H1 (cell line): ENCODE measurements around the gene COL8A2. TPM values are rescaled to one million over a fixed set of nuclear protein-coding genes. Genes with fewer than 3 reads are reported as not detected.

Source experiments
- CTCF ChIA-PET: fragments of 300-600 bp; sonication (Branson Sonifier 250); formaldehyde crosslinking; loops from one replicate; lab custom pipeline; 2021; ENCODE audit not compliant: partially characterized antibody; lab: Charles Lee
- POLR2A ChIA-PET: fragments of 300-600 bp; sonication (Branson Sonifier 250); formaldehyde crosslinking; loops from one replicate; lab custom pipeline; 2021; ENCODE audit warnings: inconsistent platforms; ENCODE audit not compliant: partially characterized antibody; lab: Charles Lee
- DNase-seq, 2 experiments: peaks; one replicate each; pipeline versions ENCODE4 v3.0.0 to v3.0.0-alpha.2; 2010 to 2022; ENCODE audit warnings: low spot score in 2 of 2, low read depth in 1 of 2, mixed read lengths in 1 of 2
- FAIRE-seq: peaks from 2 replicates; lab custom pipeline; 2011; peaks lifted over from hg19 to GRCh38; lab: Jason Lieb, UNC
- H2AFZ ChIP-seq: 2 replicates; pipeline ENCODE4 v1.8.1; 2012; ENCODE audit warnings: low read length, inconsistent platforms
- H2AK5ac ChIP-seq: 2 replicates; pipeline ENCODE4 v1.6.1; 2013; ENCODE audit warnings: low read depth, low read length
- H2BK120ac ChIP-seq: replicated peaks from 2 replicates; pipeline ENCODE3; 2013; ENCODE audit warnings: low read depth, low read length, inconsistent platforms
- H2BK12ac ChIP-seq: 2 replicates; pipeline ENCODE4 v1.6.1; 2013; ENCODE audit warnings: low read depth, low read length
- H2BK15ac ChIP-seq: 2 replicates; pipeline ENCODE4 v1.6.1; 2013; ENCODE audit warnings: low read length
- H2BK20ac ChIP-seq: 2 replicates; pipeline ENCODE4 v1.6.1; 2013; ENCODE audit warnings: low read length
- H2BK5ac ChIP-seq: 2 replicates; pipeline ENCODE4 v1.6.1; 2013; ENCODE audit warnings: low read depth, low read length
- H3K14ac ChIP-seq: 2 replicates; pipeline ENCODE4 v1.6.1; 2013; ENCODE audit warnings: inconsistent platforms; ENCODE audit not compliant: insufficient read length
- H3K18ac ChIP-seq: 2 replicates; pipeline ENCODE4 v1.6.1; 2013; ENCODE audit warnings: low read length; ENCODE audit errors: extremely low read depth
- H3K23ac ChIP-seq: 2 replicates; pipeline ENCODE4 v1.6.1; 2013; ENCODE audit warnings: inconsistent platforms; ENCODE audit not compliant: insufficient read length
- H3K23me2 ChIP-seq: 2 replicates; pipeline ENCODE4 v1.6.1; 2013; ENCODE audit warnings: low read depth, low read length
- H3K27ac ChIP-seq: 2 replicates; pipeline ENCODE4 v1.6.1; 2011; ENCODE audit warnings: low read depth, low read length, inconsistent platforms
- H3K27me3 ChIP-seq, 4 experiments: replicated peaks in 1 of 4; 1 replicate in 1 of 4; 2 replicates in 3 of 4; pipeline versions ENCODE4 v1.6.1 to v1.8.1; 2011 to 2013; ENCODE audit warnings: low read length in 3 of 4, mild to moderate bottlenecking in 3 of 4, inconsistent platforms in 2 of 4, mixed read lengths in 2 of 4, moderate library complexity in 1 of 4; ENCODE audit not compliant: control insufficient read depth in 3 of 4, insufficient read depth in 3 of 4; ENCODE audit errors: extremely low read depth in 1 of 4
- H3K36me3 ChIP-seq, 4 experiments: 2 replicates each; pipeline versions ENCODE4 v1.6.1 to v1.8.1; 2011 to 2013; ENCODE audit warnings: mild to moderate bottlenecking in 4 of 4, low read length in 3 of 4, moderate library complexity in 2 of 4, control low read depth in 1 of 4, inconsistent platforms in 1 of 4; ENCODE audit not compliant: insufficient read depth in 4 of 4, control insufficient read depth in 2 of 4
- H3K4ac ChIP-seq: replicated peaks from 2 replicates; pipeline ENCODE3; 2013; ENCODE audit warnings: low read length, low read depth, mixed read lengths, inconsistent platforms; ENCODE audit not compliant: insufficient read length
- H3K4me1 ChIP-seq, 4 experiments: replicated peaks in 1 of 4; 1 replicate in 1 of 4; 2 replicates in 3 of 4; pipeline versions ENCODE4 v1.6.1 to v1.8.1; 2011 to 2013; ENCODE audit warnings: low read length in 3 of 4, inconsistent platforms in 2 of 4, mixed read lengths in 1 of 4; ENCODE audit not compliant: insufficient read depth in 4 of 4, control insufficient read depth in 3 of 4
- H3K4me2 ChIP-seq, 2 experiments: 2 replicates each; pipeline versions ENCODE4 v1.6.1 to v1.8.1; 2011 to 2013; ENCODE audit warnings: low read depth in 2 of 2, low read length in 2 of 2, control low read depth in 1 of 2, inconsistent platforms in 1 of 2, mild to moderate bottlenecking in 1 of 2; ENCODE audit not compliant: insufficient read depth in 1 of 2
- H3K4me3 ChIP-seq, 4 experiments: fragments of 200-600, 300-600 bp in 1 of 4; sonication (generic), shearing (Covaris generic), sonication (Bioruptor Twin) in 1 of 4; 2 replicates each; pipeline versions ENCODE4 v1.5.1 to v1.8.1; 2011 to 2016; ENCODE audit warnings: low read length in 4 of 4, low read depth in 3 of 4, control low read depth in 2 of 4, inconsistent platforms in 2 of 4, mild to moderate bottlenecking in 2 of 4, mixed read lengths in 1 of 4, moderate library complexity in 1 of 4; ENCODE audit not compliant: insufficient read depth in 2 of 4; ENCODE audit errors: extremely low read depth in 1 of 4
- H3K56ac ChIP-seq: replicated peaks from 2 replicates; pipeline ENCODE3; 2013; ENCODE audit warnings: low read depth, mild to moderate bottlenecking, mixed read lengths, low read length, inconsistent platforms; ENCODE audit not compliant: insufficient read length
- H3K79me1 ChIP-seq: 2 replicates; pipeline ENCODE4 v1.6.1; 2013; ENCODE audit warnings: low read depth, low read length, control low read depth
- H3K79me2 ChIP-seq, 2 experiments: 2 replicates each; pipeline versions ENCODE4 v1.6.1 to v1.8.1; 2012 to 2013; ENCODE audit warnings: low read length in 2 of 2, mild to moderate bottlenecking in 2 of 2, inconsistent platforms in 1 of 2; ENCODE audit not compliant: insufficient read depth in 2 of 2, control insufficient read depth in 1 of 2
- H3K9ac ChIP-seq, 4 experiments: replicated peaks in 1 of 4; 1 replicate in 1 of 4; 2 replicates in 3 of 4; pipeline versions ENCODE4 v1.6.1 to v1.8.1; 2011 to 2013; ENCODE audit warnings: low read depth in 3 of 4, low read length in 3 of 4, control low read depth in 2 of 4, mild to moderate bottlenecking in 2 of 4, moderate library complexity in 2 of 4, inconsistent platforms in 1 of 4; ENCODE audit errors: extremely low read depth in 1 of 4
- H3K9me3 ChIP-seq, 2 experiments: 2 replicates each; pipeline versions ENCODE4 v1.6.1 to v1.8.1; 2012 to 2013; ENCODE audit warnings: mild to moderate bottlenecking in 2 of 2, moderate library complexity in 2 of 2, control low read depth in 1 of 2, inconsistent platforms in 1 of 2, low read depth in 1 of 2, low read length in 1 of 2, mixed read lengths in 1 of 2; ENCODE audit not compliant: insufficient read depth in 2 of 2
- H4K20me1 ChIP-seq, 2 experiments: replicated peaks in 1 of 2; 2 replicates each; pipeline versions ENCODE3 to v1.8.1; 2011 to 2013; ENCODE audit warnings: inconsistent platforms in 2 of 2, low read length in 2 of 2, mild to moderate bottlenecking in 1 of 2; ENCODE audit not compliant: insufficient read depth in 2 of 2, control insufficient read depth in 1 of 2
- H4K5ac ChIP-seq: 2 replicates; pipeline ENCODE4 v1.6.1; 2013; ENCODE audit warnings: low read length, low read depth, mixed read lengths, inconsistent platforms; ENCODE audit not compliant: insufficient read length
- H4K8ac ChIP-seq: 2 replicates; pipeline ENCODE4 v1.8.0; 2013; ENCODE audit warnings: mild to moderate bottlenecking, moderate library complexity, low read length, inconsistent platforms; ENCODE audit not compliant: insufficient read depth; ENCODE audit errors: extremely low read depth
- H4K91ac ChIP-seq: replicated peaks from 2 replicates; pipeline ENCODE3; 2013; ENCODE audit warnings: low read length, mixed read lengths, inconsistent platforms; ENCODE audit not compliant: insufficient read length
- ATF2 ChIP-seq: IDR thresholded peaks from 2 replicates; pipeline ENCODE4 v1.6.1; 2012; ENCODE audit warnings: low read length, inconsistent platforms
- JUN ChIP-seq: IDR thresholded peaks from 2 replicates; pipeline ENCODE4 v1.6.1; 2011; ENCODE audit warnings: low read depth, mild to moderate bottlenecking, improper control_type of control experiment, low read length
- USF2 ChIP-seq: IDR thresholded peaks from 2 replicates; pipeline ENCODE4 v1.6.1; 2011; ENCODE audit warnings: low read length, improper control_type of control experiment
- WGBS, 2 experiments: shearing (Covaris generic) in 1 of 2; methylation state at CpG; one replicate each; pipeline versions ENCODE4 v1.1.6 to v1.1.7; 2013 to 2015; ENCODE audit warnings: low lambda C conversion rate in 2 of 2, mixed read lengths in 2 of 2, inconsistent platforms in 1 of 2, low coverage in 1 of 2, missing lambda C conversion rate in 1 of 2; ENCODE audit not compliant: insufficient replicate concordance in 2 of 2, insufficient coverage in 1 of 2, insufficient read length in 1 of 2; ENCODE audit errors: extremely low coverage in 1 of 2, missing lambda C conversion rate in 1 of 2; 5-methylcytosine and 5-hydroxymethylcytosine counted together
- polyA plus RNA-seq, 7 experiments: library from polyadenylated mRNA; depleted of rRNA in 3 of 7; stranded (reverse) in 5 of 7; unstranded in 2 of 7; fragments of >200 nt in 5 of 7; fragments of 200-250 nt in 2 of 7; gene quantifications; 1 replicate in 5 of 7; 2 replicates in 1 of 7; 4 replicates in 1 of 7; pipeline versions ENCODE4 v1.2.1 to v1.2.3, GENCODE V29; 2011 to 2013; ENCODE audit warnings: missing spikeins in 2 of 7, mixed read lengths in 2 of 7
- total RNA-seq: library from RNA; stranded (reverse); fragmentation: NEBNext Ultra II Directional; extraction: Animal tissue kit (Norgen Biotek cat#: 25700); gene quantifications from 2 replicates; pipeline ENCODE4 v1.2.1, GENCODE V29; 2021

Gene COL8A2
- total and polyA plus RNA-seq, 2 of the 8 experiments (the other 6 are each of a cell fraction or from before 2014, with no cell fraction given): 2.1 to 2.8 TPM

GRCh38 chr1:36161641-36162531, 36.9 kb upstream of the COL8A2 start:
- H3K4me3 ChIP-seq: peak overlapping the region; percentile 29 to 60 (median 48); a peak in 7 of 8 replicates
- H3K27me3 ChIP-seq: no peaks in the 10 kb centered on the region
- H4K91ac ChIP-seq: peak overlapping the region; percentile 52
- WGBS, 2 experiments: 77% methylated on average over 14 of the region's 14 CpGs; no CpG with 5 or more reads in 1 of the 2 experiments
- H3K4me2 ChIP-seq: peak overlapping the region; percentile 62 to 76
- ChIA-PET POLR2A (interaction anchor here (1.1 to 4.3 kb wide), 9 partner anchors 11 to 65 kb away, joined by 3 to 49 read pairs (median 12); partner anchors contain the start of genes THRAP3 and TRAPPC3), CTCF (interaction anchor here (0.6 to 17.6 kb wide), 19 partner anchors 9 to 186 kb away, joined by 3 to 233 read pairs (median 7); partner anchors contain the start of genes THRAP3 and TRAPPC3)
- peak overlapping the region; percentile 64; the same call in 1 of the 2 replicates for H2BK20ac ChIP-seq
- no peak overlapping the region for H3K14ac ChIP-seq
- H2AFZ ChIP-seq: no peak overlapping the region
- H2AK5ac ChIP-seq: peak overlapping the region; percentile 91; the same call in 1 of the 2 replicates
- peak overlapping the region in 2 of 4 experiments; percentile 70 to 78; a peak in 5 of 7 replicates for H3K9ac ChIP-seq
- peak overlapping the region; percentile 65 for H2BK12ac ChIP-seq
- peak overlapping the region; percentile 16 for H2BK120ac ChIP-seq
- peak overlapping the region; percentile 89; the same call in 1 of the 2 replicates for H3K27ac ChIP-seq
- TF ChIP-seq ATF2: no peak
- TF ChIP-seq USF2: no peak
- 0 out of 2 replicates have a peak, but pooled peaks have one; percentile 26 for TF ChIP-seq JUN
- peaks cover 6% of the 10 kb centered on the region; the same call in 1 of the 2 replicates for H3K23me2 ChIP-seq
- peaks cover 0 to 17% of the 10 kb centered on the region in 2 experiments for H4K20me1 ChIP-seq
- no peak overlapping the region for H4K5ac ChIP-seq
- H2BK5ac ChIP-seq: 0 out of 2 replicates have a peak overlapping the region, but pooled peaks have one; percentile 84
- no peaks in the 10 kb centered on the region for H3K36me3 ChIP-seq
- peaks cover 0 to 50% of the 10 kb centered on the region in 2 experiments; a peak in 3 of 4 replicates for H3K79me2 ChIP-seq
- peak overlapping the region; percentile 83 for H2BK15ac ChIP-seq
- H3K4ac ChIP-seq: no peak overlapping the region
- H3K23ac ChIP-seq: no peak overlapping the region
- H3K4me1 ChIP-seq: peaks cover 0 to 22% (median 13%) of the 10 kb centered on the region in 4 experiments; a peak in 6 of 7 replicates
- FAIRE-seq (no peak), DNase-seq (no peak)
- H3K18ac ChIP-seq: peak overlapping the region; percentile 42; the same call in 1 of the 2 replicates
- peak overlapping the region; percentile 4; the same call in 1 of the 2 replicates for H4K8ac ChIP-seq
- H3K79me1 ChIP-seq: peaks cover 17% of the 10 kb centered on the region
- H3K56ac ChIP-seq: no peak overlapping the region
- no peaks in the 10 kb centered on the region for H3K9me3 ChIP-seq
